GM19324 (cell line): ENCODE data around the gene OTUB1.
"Not testable (repeated sequence)": the region's sequence is repeated elsewhere in the genome, so short reads cannot be mapped to it uniquely, and the experiment has no call there.

Experiments used
- ATAC-seq: cut with Tn5 transposase; IDR thresholded peaks from one replicate; pipeline ENCODE4 v1.9.1; 2021; ENCODE audit warnings: mild to moderate bottlenecking, moderate library complexity; ENCODE audit not compliant: unreplicated experiment, low FRiP score

Gene OTUB1

DNA sequence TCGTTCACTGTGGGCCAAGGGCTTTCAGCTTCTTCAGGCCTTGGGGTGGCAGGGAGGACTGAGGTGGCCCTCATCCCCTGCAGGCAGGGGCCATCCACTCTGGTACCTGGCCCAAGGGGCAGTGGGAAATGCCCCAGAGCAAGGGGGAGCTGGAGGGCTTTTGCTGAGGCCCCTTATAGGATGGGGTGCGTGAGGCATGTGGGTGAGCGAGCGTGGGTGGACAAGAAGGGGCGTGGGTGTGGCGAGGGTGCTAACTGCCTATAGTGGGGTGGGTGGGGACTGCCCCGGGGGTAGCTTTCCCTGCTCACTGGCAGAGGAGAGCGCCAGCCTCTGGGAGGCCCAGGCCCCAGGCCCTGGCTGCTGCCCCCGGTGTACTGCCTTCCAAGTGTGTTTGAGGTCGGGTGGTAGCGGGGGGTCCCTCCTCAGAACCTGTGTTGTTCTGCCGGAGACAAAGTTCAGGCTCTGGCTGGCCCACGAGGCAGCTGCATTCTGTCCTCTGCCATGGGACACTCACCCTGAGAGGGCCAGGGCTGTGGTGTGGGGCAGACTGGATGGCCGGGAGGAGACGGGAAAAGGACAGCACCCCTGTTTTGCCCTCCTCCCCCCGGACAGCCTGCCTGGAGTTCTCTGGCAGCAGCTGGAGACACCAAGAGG lies 52.9 kb downstream of the OTUB1 start:
- ATAC-seq: no peak

DNA sequence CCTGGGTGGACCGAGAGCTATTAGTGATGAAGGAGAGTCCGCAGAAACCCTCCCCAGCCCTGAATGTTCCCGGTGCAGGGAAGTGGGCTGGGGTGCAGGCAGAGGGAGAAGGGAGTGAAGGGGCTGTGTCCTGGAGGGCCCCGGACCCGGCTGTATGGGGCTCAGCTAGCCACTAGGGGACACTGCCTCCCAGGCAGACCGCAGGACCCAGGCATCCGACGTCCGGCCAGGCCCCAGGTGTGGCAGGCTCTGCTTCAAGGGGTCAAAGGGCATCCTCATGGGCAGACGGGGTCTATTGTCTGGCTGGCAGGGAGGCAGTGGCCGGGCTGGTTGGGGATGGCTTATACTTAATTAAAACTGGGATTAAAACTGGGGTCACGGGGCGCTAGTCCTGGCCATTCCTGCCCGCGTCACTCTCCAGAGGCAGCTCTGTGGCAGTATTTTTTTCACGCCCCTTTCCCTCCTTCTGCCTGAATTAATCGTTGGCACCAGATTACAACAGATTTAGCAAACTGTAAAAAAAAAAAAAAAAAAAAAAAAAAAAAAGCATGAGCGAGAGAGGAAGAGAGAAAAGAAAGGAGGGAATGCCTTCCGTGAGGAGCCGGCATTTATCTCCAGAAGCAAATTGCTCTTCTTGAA lies 54.6 kb downstream of the OTUB1 start:
- no peak for ATAC-seq

DNA sequence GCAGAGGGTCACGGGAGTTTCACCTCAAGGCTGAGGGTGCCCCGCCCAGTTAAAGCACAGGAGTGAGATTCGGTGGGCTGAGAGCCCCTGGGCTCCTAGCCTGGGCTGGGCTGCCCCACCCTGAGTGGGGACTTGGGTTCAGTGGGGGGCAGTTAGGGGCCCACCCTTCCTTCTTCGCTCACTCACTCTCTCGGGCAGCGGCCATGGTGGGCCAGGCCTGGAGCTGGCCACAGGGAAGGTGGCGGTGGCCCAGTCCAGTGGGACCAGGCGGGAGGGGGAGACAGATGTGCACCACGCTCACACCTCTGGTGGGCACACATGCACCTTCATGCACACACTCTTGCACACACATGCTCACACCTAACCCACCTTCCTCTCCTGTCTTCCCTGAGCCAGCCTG lies 55.6 kb downstream of the OTUB1 start:
- no peak for ATAC-seq

DNA sequence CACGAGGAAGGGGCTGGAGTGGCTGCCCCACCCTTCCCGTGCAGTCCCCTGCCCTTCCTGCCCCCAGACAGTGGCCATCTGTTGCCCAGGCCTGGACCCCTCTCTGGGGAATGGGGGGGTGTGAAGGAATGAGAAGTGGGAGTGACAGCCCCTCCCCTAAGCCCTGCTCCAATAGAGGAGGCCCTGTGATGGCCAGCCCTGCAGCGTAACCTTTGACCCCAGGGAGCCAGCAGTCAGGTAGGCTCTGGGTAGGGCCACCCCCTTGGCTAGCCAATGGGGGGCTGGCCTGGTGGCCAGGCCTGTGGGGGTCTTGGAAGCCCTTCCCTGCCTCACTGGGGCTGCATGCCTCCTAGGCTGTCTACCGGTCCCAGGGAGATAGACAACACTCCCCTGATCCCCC lies 56.1 kb downstream of the OTUB1 start:
- no peak for ATAC-seq

DNA sequence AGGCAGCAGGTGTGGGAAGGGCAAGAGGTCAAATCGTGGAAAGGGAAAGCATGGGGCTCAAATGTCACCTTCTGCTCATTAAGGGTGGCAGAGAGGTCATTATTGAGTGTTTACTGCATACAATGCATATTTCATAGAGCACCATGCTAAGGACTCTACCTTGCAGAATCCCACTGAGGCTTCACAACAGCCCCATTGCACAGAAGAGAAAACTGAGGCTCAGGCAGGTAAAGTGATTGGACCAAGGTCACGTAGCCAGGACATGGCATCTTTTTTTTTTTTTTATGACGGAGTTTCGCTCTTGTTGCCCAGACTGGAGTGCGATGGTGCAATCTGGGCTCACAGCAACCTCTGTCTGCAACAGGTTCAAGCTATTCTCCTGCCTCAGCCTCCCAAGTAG lies 57.3 kb downstream of the OTUB1 start:
- ATAC-seq: no peak

DNA sequence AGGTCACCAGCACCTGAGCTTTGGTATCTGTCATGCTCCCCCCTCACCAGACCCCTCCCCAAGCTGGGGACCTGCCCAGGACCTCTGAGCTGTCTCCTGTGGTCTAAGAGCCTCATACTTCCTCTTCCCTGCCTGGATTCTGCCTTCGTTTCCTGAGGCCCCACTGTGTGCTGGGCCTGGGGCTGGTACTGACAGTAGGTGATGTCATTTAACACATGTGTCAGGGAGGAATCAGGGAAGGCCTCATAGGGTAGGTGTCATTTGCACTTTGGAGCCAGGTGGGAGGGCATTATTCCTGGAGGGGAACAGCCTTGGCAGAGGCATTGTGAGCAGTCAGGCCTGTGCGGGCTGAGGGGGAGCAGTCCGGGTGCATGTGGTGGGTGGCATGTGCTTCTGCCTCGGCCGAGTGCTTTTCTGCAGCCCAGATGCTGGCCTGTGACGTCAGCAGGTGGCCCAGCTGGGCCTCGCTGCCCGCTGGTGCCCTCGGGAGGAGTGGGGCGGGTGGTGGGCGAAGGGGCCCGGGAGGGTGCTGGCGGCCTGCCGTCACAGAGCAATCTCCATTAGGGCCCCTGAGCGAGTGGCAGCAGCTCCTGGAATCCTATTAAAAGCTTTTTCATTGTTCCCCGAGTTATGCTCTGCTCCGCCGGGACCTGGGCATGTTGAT lies 58.6 kb downstream of the OTUB1 start:
- no peak for ATAC-seq

DNA sequence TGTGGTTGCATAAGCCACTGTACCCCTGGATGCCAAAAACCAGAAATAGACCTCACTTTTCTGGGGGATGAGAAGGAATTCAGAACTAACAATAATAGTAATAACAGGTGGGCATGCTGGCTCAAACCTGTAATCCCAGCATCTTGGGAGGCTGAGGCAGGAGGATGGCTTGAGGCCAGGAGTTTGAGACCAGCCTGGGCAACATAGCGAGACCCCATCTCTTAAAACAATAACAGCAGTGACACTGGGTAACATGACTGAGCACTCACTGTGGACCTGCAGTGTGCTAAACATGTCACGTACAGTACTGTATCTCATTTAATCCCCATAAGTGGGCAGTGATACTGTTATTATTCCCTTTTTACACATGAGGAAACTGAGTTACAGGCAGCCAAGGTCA lies 59.5 kb downstream of the OTUB1 start:
- ATAC-seq: no peak

DNA sequence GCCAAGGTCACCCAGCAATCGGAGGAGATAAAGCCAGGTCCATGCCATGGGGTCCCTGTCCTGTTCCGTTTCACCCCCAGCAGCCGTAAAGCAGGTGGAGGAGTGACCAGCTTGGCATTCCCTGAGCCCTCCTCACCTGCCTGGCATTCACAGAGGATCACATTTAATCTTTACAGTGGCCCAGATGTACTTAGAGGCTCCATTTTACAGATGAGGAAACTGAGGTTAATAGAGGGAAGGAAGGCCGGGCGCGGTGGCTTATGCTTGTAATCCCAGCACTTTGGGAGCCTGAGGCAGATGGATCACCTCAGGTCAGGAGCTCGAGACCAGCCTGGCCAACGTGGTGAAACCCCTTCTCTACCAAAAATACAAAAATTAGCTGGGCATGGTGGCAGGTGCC lies 61.1 kb downstream of the OTUB1 start:
- not testable (repeated sequence) for ATAC-seq
